ENCODE measurements around the gene THUMPD2.

- peak; percentile 41 to 79 (median 60) for TF ChIP-seq CTCF (IDR thresholded peaks at IDR 0.05)
- no peak for TF ChIP-seq POLR2A (IDR thresholded peaks at IDR 0.05)
These were observed 50.1 kb downstream of the THUMPD2 start for GRCh38 chr2:39728941-39729351.

All from thyroid gland (tissue), 4 donors.